GM23248 (cell line): ENCODE measurements around the gene SNX25.

ENCODE experiments used
- EZH2 ChIP-seq: fragments of 200-600 bp; sonication (generic); IDR thresholded peaks from 2 replicates; pipeline ENCODE4 v1.6.1; 2018; ENCODE audit warnings: antibody characterized with exemption, mild to moderate bottlenecking; ENCODE audit not compliant: insufficient read depth, poor library complexity, severe bottlenecking
- EZH2phosphoT487 ChIP-seq: fragments of 200-600 bp; sonication (generic); IDR thresholded peaks from 2 replicates; pipeline ENCODE4 v1.6.1; 2018; ENCODE audit warnings: antibody characterized with exemption, moderate library complexity, mild to moderate bottlenecking, low read depth; ENCODE audit not compliant: insufficient read depth

- TF ChIP-seq EZH2: no peak
- no peak for TF ChIP-seq EZH2phosphoT487
Measured at GRCh38 chr4:185339941-185340340, 130.5 kb downstream of the SNX25 start.
